Measurements from ENCODE around the gene CAT. TPM values are rescaled to one million over a fixed set of nuclear protein-coding genes. Genes with fewer than 3 reads are reported as not detected.

The CAT gene
- total RNA-seq, 1 donor from 2014 or later, result 343 TPM

DNA sequence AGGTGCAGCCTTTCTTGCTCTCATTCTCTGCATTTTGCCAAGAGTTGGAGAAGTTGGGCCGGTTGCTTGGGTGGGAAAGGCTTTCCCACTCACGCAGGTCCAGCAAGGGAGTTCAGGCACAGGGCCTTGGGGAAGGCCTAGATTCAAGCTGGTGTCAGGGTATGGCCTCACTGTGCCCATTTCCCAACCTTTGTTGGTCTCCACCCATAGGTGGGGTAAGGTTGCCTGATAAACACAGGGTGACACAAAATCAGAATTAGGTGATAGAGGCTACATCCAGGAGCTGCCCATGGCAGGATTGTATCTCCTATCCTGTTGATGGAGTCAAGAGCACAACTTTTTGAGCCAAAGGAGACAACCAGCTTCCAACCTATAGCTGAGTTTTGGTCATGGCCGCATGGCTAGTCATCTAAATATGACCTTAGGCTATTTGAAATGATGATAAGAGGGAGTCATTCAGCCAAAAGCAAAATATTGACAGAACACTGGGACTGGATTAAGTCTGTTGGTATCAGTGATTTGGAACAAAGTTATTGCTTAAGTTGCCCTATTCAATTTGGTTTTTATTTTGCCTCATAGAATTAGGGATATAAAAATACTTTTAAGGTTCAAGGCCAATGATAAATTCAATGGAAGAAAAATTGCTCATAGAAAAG is 20.9 kb downstream of the CAT start:
- no peak for DNase-seq (ENCODE audit: low read depth)

DNA sequence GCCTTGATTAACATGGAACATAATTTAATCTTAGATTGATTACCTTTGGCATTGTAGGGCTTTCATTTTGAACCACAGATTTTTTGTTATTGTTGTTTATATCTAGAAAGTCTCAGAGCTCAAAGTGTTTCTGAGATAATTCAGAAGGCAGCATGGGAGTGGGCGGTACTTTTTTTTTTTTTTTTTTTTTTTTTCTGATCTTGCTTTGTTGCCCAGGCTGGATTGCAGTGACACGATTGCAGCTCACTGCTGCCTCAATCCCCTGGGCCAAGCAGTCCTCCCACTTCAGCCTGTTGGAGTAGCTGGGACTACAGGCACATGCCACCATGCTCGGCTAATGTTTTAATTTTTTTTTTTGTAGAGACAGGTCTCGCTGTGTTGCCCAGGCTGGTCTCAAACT is 21.5 kb downstream of the CAT start:
- no peak for DNase-seq (ENCODE audit: low read depth)

DNA sequence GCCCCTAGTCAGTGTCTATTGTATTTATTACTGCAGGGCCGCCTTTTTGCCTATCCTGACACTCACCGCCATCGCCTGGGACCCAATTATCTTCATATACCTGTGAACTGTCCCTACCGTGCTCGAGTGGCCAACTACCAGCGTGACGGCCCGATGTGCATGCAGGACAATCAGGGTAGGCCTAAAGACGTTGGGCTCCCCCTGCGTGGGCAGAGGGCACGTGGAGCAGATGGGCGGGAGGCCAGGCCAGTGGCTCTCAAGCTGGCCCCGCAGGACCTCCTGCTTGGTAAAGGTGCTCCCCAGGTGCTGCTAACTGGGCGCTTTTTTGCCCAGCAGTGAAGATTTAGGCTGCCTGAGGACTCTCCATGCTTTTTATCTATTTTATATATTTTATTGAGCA is 22.5 kb downstream of the CAT start:
- no peak for DNase-seq (ENCODE audit: low read depth)

DNA sequence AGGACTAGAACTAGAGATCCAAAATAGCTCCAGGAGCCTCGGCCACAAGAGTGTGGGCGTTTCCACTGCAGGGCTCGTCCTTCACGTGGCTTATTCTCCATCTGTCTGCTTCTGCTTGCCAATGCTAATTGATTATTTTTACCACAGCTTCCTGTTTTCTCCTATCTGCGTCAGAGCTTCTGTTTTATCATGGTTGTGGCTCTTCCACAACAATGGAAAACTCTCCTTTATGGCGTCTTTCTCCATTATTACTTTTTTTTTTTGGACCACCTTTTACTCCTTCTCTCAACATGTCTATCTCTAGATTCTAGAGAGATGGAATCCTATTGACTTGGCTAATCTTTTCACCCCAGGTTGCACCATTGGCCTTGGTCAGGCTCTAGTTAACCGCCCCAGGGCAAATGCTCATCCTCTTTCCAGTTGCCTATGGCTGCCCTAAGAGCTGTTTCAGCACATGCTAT is 25.9 kb downstream of the CAT start:
- no peak for DNase-seq (ENCODE audit: low read depth)

DNA sequence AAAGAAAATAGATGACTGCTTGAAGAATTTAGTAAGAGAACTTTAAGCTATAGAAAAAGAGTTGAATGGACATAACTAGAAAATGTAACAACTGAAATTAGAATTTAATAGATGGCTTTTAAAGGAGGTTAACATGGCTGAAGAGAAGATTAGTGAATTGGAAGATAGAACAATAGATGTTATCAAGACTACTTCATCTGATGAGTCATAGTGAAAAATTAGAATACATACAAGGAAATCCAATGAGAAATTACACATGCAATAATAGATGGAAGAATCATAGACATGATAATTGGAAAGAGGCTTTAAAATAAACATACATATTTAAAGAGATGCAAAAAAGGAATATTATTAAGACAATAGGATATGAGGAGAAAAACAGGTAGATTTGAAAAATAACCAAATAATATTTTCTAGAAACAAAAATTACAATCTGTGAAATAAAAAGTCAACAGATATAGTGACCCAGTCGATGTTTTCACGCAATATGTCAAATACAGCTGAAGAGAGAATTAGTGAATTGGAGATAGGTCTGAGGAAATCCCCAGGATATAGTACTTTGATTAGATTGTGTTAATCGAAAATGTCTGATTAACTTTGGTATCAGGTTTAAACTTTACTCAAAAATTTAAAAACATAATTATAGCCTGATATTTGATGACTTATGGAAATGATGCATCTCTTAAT is 28.2 kb downstream of the CAT start:
- peak; percentile 9 for DNase-seq (ENCODE audit: low read depth)

DNA sequence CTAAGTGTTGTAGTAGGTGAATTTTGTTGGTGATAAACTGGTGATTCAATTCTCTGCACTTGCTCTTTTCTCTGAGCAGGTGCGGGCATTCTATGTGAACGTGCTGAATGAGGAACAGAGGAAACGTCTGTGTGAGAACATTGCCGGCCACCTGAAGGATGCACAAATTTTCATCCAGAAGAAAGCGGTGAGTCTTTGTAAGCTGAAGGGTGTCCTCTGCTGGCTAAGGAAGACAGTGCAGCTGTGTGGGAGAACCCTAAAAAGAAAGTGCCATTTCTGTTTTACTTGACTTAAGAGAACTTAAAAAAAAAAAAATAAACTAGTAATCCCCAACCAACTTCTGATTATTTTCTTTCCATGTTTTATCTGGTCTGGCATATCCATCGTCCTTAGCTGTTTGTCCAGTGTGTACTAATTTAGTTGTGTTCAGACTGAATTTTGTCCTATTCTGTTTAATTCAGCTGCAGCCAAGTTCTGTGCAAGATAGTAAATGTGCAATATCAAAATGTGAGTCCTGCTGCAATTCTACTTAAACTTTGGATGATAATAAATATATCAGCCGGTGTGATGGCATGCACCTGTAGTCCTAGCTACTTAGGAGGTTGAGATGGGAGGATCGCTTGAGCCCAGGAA is 29.6 kb downstream of the CAT start:
- peak; percentile 51 for DNase-seq (ENCODE audit: low read depth)

DNA sequence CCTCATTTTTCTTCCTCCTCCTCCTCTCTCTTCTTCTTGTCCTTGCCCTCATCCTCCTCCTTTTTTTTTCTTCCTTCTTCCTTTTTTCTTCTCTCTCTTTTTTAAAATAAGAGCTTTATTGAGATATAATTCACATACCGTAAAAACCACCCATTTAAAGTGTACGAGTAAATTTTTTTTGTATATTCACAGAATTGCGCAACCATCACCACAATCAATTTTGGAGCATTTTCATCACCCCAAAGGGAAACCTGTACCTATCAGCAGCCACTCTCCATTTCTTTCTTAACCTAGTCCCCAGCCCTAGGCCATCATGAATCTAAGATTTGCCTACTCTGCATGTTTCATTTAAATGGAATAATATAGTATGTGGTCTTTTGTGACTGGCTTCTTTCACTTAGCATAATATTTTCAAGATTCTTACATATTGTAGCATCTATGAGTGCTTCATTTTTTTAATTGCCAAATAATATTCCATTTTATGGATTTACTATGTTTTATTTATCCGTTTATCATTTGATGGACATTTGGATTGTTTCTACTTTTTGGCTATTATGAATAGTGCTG is 35.0 kb downstream of the CAT start:
- no peak for DNase-seq (ENCODE audit: low read depth)

DNA sequence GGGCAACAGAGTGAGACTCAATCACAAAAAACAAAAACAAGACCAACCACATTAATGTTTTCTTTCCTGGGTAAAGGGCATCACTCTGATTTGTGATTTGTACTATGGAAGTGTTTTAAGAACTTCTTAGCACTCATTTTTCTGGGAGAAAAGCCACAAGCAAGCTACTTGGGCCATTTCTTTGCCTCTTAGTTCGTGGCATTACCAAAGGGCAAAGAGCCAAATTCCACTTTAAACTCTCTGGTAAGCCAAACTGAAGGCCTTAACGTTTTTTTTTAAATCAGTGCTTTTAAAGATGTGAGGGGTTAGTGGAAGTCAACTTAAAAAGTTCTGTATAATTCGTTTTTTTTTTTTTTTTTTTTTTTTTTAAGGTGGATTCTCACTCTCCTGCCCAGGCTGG is 36.9 kb downstream of the CAT start:
- peak; percentile 6 for DNase-seq (ENCODE audit: low read depth)

DNA sequence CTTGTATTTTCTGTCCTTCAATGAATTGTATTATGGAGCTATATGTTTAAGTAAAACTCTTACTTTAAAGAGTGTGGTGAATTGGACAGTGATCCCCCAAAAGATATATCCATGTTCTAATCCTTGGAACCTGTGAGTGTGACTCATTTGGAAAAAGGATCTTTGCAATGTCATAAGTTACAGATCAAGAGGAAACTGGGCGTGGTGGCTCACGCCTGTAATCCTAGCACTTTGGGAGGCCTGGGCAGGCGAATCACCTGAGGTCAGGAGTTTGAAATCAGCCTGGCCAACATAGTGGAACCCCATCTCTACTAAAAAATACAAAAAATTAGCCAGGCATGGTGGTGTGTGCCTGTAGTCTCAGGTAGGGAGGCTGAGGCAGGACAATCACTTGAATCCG is 38.1 kb downstream of the CAT start:
- no peak for DNase-seq (ENCODE audit: low read depth)

DNA sequence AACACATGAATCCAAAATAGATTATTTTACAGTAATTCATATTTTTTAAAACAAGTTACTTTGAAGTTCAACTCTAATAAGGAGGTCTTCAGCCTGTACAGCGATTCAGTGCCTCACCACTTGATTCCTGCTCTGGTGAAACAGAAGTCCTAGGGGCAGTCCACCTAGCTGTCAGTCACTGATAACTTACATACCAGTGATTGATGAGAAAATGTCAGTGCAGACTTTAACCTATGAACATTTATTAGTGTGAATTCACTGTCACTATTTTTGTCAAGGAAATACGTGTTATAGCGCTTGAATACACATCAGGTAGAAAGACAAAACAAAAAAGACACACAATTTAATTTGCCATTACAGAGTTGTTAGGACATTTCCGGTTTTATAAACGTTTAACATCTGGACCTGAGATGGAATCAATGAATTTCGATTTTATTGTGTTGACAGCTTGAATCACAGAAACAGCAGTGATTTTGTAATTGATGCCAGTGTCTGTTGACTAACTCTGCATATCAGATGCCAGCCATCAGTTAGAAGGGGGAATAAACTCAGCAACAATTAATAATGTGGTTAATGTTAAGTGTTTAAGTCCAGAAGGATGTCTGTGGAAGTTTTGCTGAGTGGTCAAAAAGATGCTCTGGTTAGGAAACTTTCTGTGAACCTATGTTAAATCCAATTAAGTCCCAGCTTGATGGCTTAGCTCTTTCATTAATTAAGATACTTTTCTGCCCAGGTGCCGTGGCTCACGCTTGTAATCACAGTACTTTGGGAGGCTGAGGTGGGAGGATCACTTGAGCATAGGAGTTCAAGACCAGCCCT is 40.3 kb downstream of the CAT start:
- DNase-seq (ENCODE audit: low read depth), result no peak

DNA sequence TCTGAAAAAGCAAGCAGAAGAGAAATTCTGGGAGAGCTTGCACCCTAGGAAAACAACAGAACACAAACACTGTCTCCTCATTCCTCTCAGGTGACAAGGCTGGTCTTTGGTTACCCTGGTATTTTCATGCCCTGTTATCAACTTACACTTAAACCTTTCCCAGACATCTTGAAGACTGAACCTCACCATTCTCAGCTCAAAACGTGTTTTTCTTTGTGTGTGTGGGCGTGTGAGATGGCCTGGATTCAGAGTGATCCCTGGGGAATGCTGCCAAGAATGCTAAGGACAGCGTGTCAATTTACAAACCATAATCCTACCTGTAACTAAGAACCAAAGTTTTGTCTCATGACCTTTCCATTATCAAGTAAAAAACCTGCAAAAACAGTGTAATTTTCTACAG is 41.6 kb downstream of the CAT start:
- peak; percentile 79 for DNase-seq (ENCODE audit: low read depth)

DNA sequence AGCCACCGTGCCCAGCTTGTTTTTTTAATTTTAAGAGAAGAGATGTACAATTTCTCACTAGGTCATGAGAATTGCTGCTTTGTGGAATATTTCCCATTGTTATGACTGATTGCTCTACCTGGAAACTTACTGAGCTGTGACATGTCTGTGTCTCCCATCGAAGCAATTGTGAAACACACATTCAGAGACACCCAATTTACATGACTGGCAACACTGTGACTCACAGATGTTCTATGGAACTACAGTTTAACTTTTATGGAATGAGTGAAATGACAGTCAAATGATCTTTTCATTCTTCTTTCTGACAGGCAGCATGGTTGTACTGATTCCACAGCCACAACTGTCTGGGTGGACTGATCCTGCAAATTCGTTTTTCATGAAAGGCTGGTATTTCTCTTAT is 42.6 kb downstream of the CAT start:
- peak; percentile 81 for DNase-seq (ENCODE audit: low read depth)

DNA sequence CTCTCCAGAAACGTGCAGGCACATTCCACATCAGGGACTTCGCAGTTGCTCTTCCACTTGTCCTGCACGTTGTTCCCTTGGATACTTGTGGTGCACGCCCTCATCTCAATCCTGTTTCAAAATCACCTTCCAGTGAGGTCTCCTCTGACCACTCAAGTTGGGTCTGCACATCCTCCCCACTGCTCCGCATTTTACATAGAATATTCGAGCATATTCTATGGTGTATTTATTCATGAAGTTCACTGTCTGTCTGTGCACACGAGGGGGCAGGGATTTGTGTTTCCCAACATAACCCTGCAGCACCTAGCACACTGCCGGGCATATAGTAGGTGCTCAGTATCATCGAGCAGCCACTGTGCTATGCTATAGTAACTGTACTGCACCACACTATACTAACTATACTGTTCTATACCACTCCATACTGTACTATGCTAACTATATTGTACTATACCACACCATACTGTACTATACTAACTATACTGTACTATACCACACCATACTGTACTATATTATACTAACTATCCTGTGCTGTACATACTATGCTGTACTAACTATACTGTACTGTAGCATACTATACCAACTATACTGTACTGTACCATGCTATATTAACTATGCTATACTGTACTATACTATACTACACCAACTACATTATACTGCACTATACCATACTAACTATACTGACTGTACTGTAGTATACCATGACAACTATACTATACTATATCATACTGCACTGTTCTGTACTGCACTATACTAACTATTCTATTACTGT is 44.6 kb downstream of the CAT start:
- DNase-seq (ENCODE audit: low read depth), result no peak

DNA sequence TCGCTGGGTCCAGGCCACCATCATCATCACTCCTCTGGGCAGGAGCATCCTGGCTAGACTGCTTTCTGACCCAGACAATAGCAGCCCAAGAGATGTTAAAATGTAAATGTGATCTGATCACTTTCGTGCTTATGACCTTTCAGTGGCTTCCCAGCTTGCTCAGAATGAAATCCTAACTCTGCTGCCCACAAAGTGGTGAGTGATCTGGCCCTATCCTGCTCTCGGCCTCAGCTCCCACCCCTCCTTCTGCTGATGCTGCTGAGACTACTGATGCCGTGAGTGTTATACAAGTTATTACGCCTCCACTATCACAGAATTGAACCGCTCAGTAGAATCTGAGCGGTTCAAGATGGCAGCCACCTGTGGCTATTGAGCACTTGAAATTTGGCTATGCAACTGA is 48.7 kb downstream of the CAT start:
- no peak for DNase-seq (ENCODE audit: low read depth)

DNA sequence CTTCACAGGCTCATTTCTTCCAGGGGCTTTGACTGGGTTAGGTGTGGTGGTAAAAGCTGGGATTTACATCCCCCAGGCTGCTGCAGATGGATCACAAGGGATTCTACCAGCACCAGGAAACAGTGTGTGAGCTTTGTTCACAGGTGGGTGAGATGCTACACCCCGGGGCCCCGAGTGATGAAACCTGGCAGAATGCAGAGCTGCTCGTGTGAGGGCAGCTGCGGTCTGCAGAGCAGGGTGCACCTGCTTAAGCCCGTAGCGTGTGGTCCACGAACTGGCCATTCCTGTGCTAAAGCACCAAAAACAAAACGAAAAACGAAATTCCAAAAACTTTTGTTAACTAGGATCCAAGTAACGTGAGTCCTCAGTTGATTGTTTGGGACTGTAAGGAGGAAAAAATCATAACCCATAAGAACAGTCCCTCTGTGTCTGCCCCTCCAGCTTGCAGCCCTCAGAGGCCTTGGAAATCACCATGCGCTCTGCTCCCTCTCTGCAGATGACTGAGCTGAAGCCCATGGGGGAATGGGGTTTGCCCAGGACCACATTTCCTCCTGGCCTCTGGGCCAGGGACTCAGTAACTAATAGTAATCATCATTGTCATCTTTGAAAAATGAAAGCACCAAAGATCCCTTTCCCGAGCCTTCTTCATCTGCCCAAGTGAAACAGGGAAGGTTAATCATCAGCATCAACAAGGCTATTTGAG is 50.3 kb downstream of the CAT start:
- no peak for DNase-seq (ENCODE audit: low read depth)

DNA sequence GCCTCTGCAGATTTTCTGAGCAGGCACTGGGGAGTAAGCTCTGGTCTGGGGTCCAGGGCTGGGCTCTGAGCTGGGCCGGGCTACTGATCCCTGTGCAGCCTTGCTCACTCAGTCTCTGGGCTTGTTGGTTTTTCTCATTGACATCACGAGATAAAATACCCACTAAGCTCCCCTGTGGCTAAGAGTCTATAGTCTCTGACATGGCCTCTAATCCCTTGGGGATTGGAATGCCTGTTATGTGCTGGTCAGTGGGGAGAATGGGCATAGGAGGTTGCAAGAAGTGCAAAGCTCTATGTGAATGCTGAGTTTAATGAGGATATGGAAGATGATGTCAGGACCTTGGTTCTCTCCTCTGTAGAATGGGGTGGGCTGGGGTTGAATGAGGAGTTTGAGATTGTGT is 51.6 kb downstream of the CAT start:
- no peak for DNase-seq (ENCODE audit: low read depth)

DNA sequence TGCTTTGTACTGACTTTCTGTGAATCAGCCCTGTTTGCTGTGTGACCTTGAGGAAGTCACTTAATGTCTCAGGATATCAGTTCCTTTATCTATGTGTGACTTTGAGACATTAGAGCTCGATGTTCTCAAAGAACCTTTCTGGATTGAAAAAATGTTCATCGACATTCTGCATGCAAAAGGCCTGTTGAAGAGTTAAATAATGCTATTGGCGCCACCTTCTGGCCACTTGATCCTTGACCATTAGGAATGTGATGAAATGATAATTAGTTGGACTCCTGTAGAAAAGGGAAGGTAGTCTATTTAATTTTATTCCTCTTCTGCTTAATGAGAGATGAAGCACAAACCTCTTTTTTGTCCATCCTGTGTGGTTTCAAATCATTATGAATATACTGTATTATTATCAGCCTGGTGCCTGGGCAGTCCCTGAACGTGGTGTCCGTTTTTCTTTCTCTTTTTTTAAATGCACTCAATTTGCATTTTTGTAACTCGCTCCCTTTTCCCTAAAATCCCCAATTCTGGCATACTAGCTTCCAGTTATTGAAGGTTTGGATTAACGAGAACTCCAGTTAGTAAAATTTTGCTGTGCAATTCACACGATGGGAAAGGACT is 54.2 kb downstream of the CAT start:
- DNase-seq (ENCODE audit: low read depth), result peak; percentile 70

DNA sequence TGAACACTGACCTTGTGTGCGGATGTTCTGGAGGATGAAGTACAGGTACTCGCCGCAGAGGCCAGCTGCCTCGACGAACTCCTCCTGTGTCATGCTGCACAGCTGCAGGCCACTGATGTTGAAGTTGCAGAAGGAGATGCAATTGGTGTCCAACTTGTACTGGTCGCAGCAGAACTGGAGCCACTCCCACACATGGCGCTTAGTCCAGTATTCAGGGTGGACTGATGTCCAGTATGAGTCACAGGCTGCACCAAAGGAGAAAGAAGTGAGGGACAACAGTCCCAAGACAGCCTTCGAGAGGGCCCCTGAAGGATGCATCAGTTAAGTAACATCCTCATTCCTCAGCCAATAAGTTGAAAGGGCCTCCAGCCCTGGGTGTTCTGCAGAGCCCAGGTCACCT is 54.7 kb downstream of the CAT start:
- DNase-seq (ENCODE audit: low read depth), result no peak

DNA sequence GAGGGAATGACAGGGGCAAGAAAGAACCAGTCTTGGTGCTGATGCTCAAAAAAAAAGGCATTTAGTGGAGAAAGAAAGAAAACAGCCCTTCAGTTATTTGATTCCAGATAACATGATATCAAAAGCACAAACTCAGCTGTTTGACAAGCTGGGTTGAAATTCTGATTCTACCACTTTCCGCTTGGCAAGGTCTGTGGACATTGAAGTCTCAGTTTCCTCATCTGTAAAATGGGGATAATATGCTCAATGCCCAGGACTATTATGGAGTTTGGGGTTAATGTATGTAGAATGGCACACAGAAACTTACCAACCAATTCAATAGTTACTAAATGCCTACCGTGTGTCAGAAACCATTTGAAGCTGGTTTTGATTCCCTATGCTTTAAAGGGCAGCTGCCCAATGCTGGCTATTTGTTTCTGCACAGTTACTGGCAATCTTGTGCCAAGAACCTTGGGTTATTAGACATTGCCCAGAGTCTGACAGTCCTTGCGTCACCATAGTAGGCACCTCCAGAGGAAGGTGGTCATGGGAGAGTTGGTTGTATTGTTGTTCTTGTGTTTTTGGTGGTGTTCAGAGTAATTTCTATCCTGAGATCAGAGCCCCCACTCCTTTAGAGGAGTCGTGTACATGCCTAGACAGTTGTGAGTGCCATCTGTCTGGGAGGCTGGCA is 55.3 kb downstream of the CAT start:
- DNase-seq (ENCODE audit: low read depth), result peak; percentile 13
